Stimulated activated naive CD4-positive, alpha-beta T cell (primary cell): Measurements from ENCODE around the gene KREMEN1.

ENCODE experiments used
- DNase-seq, 6 experiments: peaks; one replicate each; lab custom pipeline; 2025; lab: John Stamatoyannopoulos, UW

KREMEN1 gene

DNA sequence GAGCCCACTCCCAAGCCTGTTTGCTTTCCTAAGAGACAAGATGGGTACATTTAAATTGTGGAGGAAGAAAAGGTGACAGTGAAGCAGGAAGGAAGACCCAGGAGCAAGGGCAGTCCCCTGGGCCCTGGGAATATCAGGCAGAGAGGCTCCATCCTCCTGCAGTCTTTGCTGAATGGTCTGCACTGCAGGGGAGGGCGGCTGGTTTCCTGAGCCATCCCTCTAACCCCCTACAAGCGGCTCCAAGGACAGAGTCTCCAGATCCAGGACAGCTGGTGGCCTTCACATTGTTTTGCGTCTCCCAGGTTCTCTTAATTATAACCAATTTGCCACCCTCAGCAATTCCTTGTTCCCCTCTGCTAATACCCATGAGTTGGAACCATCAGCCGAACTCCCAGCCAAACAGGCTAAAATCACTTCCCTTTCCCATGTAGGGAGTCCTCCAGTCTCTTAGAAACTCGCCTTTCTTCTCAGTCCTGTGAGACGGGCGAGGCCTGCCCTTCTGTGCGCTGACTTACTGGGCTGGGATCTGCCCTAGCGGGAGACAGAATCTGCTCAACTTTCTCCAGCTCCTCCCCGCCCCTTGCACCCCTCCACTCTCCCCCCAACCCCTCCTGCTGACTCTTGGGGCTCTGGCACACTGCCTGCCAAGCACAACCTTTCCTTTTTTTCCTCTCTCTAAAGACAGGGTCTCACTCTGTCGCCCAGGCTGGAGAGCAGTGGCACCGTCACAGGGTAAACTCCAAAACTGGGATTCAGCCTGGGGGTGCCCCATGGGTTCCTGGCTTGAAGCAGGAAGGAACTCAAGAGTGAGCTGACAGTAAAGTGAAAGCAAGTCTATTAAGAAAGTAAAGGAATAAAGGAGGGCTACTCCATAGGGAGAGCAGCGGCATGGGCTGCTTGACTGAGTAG, 79.5 kb downstream of the KREMEN1 start:
- no peak for DNase-seq

- DNase-seq, result no peak
Observed at GRCh38 chr22:29152954-29153719, 80.3 kb downstream of the KREMEN1 start.

DNA sequence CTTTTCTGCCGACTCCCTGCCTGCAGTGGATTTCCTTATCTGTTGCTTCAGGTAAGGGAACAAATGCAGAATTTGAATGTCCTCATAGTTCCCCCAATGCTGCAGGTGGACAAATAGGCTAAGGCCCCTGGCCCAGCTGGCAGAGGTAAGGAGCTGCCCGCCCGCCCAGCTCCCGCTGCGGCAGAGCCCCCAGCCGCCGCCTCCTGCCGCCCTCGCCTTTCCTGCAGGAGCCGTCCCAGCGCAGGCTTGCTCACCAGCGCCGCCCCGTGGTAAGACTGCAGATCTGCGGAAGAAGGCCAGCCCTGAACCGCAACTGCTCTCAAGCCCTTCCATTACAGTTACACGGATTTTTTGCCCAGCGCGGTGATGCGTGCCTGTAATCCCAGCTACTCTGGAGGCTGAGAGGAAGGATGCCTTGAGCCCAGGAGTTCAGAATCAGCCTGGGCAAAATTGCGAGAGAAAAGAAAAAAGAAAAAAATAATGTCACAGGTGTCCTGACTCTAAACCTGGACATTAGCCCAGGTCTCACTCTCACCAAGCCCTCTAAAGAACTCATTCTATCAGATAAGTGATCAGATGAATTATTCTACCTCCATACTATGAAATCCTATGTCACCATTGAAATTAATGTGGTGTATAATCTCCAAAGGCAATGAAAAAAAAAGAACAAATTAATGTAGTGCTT, 81.7 kb downstream of the KREMEN1 start:
- peak; percentile 40 to 58 (median 51) for DNase-seq

- DNase-seq, result no peak
Observed at GRCh38 chr22:29155966-29156365, 83.1 kb downstream of the KREMEN1 start.

DNA sequence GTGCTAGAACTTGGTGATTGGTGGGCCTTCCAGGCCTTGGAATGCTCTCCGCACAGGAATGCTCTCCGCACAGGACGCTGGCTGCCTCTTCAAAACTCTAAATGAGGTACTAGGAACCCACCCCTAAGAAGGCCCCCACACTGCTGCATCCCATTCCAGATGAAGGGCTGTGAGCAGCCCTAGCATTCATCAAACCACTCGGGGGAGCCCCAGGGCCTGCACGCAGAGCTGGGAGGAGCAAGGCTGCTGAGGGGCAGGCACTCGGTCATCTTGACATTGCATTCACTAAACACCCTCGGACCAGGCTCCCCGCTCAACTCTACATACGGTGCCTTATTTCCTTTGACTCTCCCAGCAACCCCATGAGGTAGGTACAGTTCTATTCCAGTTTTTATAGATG, 83.7 kb downstream of the KREMEN1 start:
- DNase-seq, result no peak

- no peak for DNase-seq
Observed at GRCh38 chr22:29157759-29158535, 85.1 kb downstream of the KREMEN1 start.

DNA sequence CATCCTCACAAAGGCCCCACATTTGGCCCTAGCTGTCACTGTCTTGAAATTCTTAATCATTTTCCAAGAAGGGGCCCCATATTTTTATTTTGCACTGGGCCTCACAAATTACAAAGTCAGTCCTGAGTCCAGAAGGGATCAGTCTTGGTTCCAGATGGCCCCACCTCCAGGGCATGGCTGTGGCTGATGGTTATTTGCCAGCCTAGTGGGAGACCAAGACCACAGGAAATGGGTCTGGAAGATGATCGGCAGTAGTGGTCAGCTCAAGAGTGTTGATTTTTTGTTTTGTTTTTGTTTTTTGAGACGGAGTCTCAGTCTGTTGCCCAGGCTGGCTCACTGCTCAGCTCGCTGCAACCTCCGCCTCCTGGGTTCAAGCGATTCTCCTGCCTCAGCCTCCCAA, 85.7 kb downstream of the KREMEN1 start:
- DNase-seq, result no peak

DNA sequence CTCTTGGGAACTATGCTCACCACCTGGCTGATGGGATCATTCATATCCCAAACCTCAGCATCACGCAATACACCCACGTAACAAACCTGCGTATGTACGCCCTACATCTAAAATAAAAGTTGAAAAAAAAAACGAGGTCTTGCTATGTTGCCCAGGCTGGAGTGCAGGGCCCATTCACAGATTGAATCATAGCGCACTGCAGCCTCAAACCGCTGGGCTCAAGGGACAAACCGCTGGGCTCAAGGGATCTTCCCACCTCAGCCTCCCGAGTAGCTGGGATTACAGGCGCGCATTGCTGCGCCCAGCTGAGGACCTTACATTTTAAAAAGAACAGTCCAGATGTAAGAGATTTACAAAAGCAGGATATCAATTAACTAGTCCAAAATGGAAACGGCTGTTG, 91.0 kb downstream of the KREMEN1 start:
- DNase-seq, result no peak

- DNase-seq, result no peak
Observed at GRCh38 chr22:29165321-29166060, 92.7 kb downstream of the KREMEN1 start.

DNA sequence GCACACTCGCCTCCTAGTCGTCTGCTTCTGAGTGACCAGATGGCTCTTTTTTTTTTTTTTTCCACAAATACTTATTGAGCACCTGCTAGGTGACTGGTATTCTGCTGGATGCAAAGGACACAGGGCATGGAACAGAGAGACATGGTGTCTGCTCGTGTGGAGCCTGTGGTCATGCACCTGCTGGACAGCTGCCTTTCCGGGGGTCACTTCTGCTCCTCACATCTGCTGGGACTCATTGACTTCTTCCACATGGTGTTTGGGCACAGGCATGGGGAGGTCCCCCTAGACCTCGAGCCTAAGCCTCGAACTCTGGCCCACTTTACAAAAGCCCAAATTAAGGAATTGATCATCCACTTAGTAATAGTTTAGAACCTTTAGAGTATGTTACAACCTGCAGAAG, 93.3 kb downstream of the KREMEN1 start:
- DNase-seq, result no peak

GRCh38 chr22:29167032-29167911, 94.4 kb downstream of the KREMEN1 start:
- no peak for DNase-seq

GRCh38 chr22:29171721-29172120, 98.9 kb downstream of the KREMEN1 start:
- no peak for DNase-seq

DNA sequence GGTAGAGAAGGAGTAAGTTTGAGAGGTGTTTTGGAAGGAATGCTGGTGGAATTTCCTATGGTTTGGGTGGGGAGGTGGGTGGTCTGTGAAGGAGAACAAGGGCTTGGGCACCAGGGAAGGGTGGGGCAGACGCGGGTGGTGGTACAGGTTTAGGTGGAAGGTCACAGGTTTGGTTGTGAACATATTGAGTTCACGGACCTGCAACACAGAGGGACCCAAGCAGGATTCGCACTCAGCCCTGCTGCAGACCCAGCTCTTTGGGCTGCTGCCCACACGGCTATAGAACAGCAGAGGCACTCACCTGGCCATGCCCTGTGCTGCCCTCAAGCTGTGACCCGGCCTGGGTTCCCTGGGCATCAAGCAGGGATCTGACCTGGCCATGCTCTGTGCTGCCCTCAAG, 99.4 kb downstream of the KREMEN1 start:
- no peak for DNase-seq

DNA sequence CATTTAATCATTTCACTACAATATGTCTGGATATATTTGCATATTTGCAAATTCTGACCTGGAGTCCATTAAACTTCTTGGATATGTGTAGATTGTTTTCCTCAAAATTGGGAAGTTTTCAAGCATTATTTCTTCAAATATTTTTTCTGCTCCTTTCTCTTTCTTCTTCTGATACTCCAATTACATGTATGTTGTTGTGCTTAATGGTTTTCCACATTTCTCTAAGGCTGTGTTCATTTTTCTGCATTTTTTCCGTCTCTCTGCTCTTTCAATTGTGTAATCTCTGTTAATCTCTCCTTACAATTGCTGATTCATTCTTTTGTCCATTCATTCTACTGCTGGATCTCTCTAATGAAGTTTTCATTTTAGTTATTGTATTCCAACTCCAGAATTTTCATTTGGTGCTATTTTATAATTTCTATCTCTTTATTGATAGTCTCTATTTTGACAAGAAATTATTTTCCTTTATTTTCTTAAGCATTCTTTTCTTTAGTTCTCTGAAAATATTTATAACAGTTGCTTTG, 102.5 kb downstream of the KREMEN1 start:
- no peak for DNase-seq

- DNase-seq, result no peak
Observed at GRCh38 chr22:29183971-29184848, 111.4 kb downstream of the KREMEN1 start.

DNA sequence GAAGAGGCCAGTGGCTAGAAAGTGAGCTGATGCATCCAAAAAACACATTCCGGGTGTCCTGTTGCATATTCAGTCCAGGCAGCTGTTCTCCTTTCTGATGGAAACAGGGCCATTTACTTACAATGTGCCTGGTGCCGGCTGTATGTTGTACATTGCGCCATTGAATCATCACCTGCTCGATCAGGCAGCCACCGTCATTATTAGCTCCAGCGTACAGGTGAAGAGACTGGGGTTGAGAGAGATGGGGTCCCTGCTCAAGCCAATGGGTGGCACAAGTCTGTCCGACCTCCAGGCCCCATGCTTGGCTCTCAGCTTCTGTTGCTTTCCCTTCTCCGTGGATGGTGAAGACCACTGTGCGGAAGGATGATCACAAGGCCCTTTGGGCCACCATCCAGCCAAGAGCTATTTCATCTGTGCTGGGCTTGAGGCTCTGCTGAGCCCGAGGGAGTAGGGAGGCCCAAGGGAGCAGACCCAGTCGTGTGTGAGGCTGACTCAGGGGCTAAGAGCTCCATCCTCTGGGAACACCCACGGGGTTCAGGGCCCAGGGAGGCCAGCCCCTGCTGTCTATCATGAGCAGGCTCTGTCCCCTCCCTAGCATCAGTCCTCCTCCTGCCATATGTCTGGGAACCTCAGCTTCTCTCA, 112.1 kb downstream of the KREMEN1 start:
- DNase-seq, result no peak

GRCh38 chr22:29186302-29186701, 113.5 kb downstream of the KREMEN1 start:
- no peak for DNase-seq

- DNase-seq, result no peak
Observed at GRCh38 chr22:29187831-29188230, 115.0 kb downstream of the KREMEN1 start.
